ENCODE data around the gene LRG1.

LRG1 gene

GRCh38 chr19:4582980-4583842 lies 43.4 kb upstream of the LRG1 start:
- TF ChIP-seq TAF1 (IDR thresholded peaks at IDR 0.05; ENCODE audit: borderline replicate concordance, insufficient read depth, low read length) (no peak), REST (IDR thresholded peaks at IDR 0.05; ENCODE audit: insufficient read depth in 1 of 2, low read depth in 2 of 2, low read length in 2 of 2) (no peak), POLR2AphosphoS5 (IDR thresholded peaks at IDR 0.05; ENCODE audit: low read depth, low read length) (no peak), SIN3A (IDR thresholded peaks at IDR 0.05; ENCODE audit: borderline replicate concordance, insufficient read depth, low read length) (no peak)

- TF ChIP-seq SIN3A (IDR thresholded peaks at IDR 0.05; ENCODE audit: borderline replicate concordance, insufficient read depth, low read length): no peak
- no peak for TF ChIP-seq POLR2AphosphoS5 (IDR thresholded peaks at IDR 0.05; ENCODE audit: low read depth, low read length)
- no peak for TF ChIP-seq TAF1 (IDR thresholded peaks at IDR 0.05; ENCODE audit: borderline replicate concordance, insufficient read depth, low read length)
- no peak for TF ChIP-seq REST (IDR thresholded peaks at IDR 0.05; ENCODE audit: insufficient read depth in 1 of 2, low read depth in 2 of 2, low read length in 2 of 2)
- no peak for TF ChIP-seq FOXP2 (optimal IDR thresholded peaks at IDR 0.05; ENCODE audit: borderline replicate concordance, extremely low read depth, extremely low read length, insufficient read depth)
These were observed 42.1 kb upstream of the LRG1 start for GRCh38 chr19:4581666-4582553.

- TF ChIP-seq POLR2AphosphoS5 (IDR thresholded peaks at IDR 0.05; ENCODE audit: low read depth, low read length): no peak
- no peak for TF ChIP-seq SIN3A (IDR thresholded peaks at IDR 0.05; ENCODE audit: borderline replicate concordance, insufficient read depth, low read length)
- no peak for TF ChIP-seq REST (IDR thresholded peaks at IDR 0.05; ENCODE audit: insufficient read depth in 1 of 2, low read depth in 2 of 2, low read length in 2 of 2)
- TF ChIP-seq TAF1 (IDR thresholded peaks at IDR 0.05; ENCODE audit: borderline replicate concordance, insufficient read depth, low read length): no peak
- no peak for TF ChIP-seq FOXP2 (optimal IDR thresholded peaks at IDR 0.05; ENCODE audit: borderline replicate concordance, extremely low read depth, extremely low read length, insufficient read depth)
These were observed 41.3 kb upstream of the LRG1 start for GRCh38 chr19:4580961-4581665.

- TF ChIP-seq REST (IDR thresholded peaks at IDR 0.05; ENCODE audit: insufficient read depth in 1 of 2, low read depth in 2 of 2, low read length in 2 of 2) (no peak), POLR2AphosphoS5 (IDR thresholded peaks at IDR 0.05; ENCODE audit: low read depth, low read length) (no peak), FOXP2 (optimal IDR thresholded peaks at IDR 0.05; ENCODE audit: borderline replicate concordance, extremely low read depth, extremely low read length, insufficient read depth) (no peak), TAF1 (IDR thresholded peaks at IDR 0.05; ENCODE audit: borderline replicate concordance, insufficient read depth, low read length) (no peak), SIN3A (IDR thresholded peaks at IDR 0.05; ENCODE audit: borderline replicate concordance, insufficient read depth, low read length) (no peak)
These were observed 40.4 kb upstream of the LRG1 start for GRCh38 chr19:4580021-4580901.

Data from PFSK-1 (cell line).